ENCODE data around the gene STRAP.
"Not testable (repeated sequence)": the region's sequence is repeated elsewhere in the genome, so short reads cannot be mapped to it uniquely, and the experiment has no call there.

Gene STRAP

GRCh38 chr12:15868186-15868585, 14.0 kb upstream of the STRAP start:
- DNase-seq (ENCODE audit: low spot score): no peak

- DNase-seq (ENCODE audit: low spot score): no peak
These were observed 8.6 kb upstream of the STRAP start for GRCh38 chr12:15873556-15873955.

- DNase-seq (ENCODE audit: low spot score): not testable (repeated sequence)
These were observed 7.5 kb upstream of the STRAP start for GRCh38 chr12:15874556-15875145.

GRCh38 chr12:15875863-15876262, 6.3 kb upstream of the STRAP start:
- no peak for DNase-seq (ENCODE audit: low spot score)

GRCh38 chr12:15879413-15879812, 2.8 kb upstream of the STRAP start:
- no peak for DNase-seq (ENCODE audit: low spot score)

GRCh38 chr12:15880721-15881120, 1.5 kb upstream of the STRAP start:
- no peak for DNase-seq (ENCODE audit: low spot score)

- DNase-seq (ENCODE audit: low spot score): no peak
These were observed 1.3 kb downstream of the STRAP start for GRCh38 chr12:15883536-15883935.

- DNase-seq (ENCODE audit: low spot score): no peak
These were observed 4.3 kb downstream of the STRAP start for GRCh38 chr12:15886372-15887042.

GRCh38 chr12:15887043-15887817, 5.0 kb downstream of the STRAP start:
- DNase-seq (ENCODE audit: low spot score): no peak

GRCh38 chr12:15892645-15893259, 10.6 kb downstream of the STRAP start:
- DNase-seq (ENCODE audit: low spot score): no peak

GRCh38 chr12:15893260-15893659, 11.1 kb downstream of the STRAP start:
- no peak for DNase-seq (ENCODE audit: low spot score)

- DNase-seq (ENCODE audit: low spot score): no peak
These were observed 14.7 kb downstream of the STRAP start for GRCh38 chr12:15896867-15897266.

GRCh38 chr12:15897433-15897832, 15.2 kb downstream of the STRAP start:
- no peak for DNase-seq (ENCODE audit: low spot score)

GRCh38 chr12:15899282-15899870, 17.2 kb downstream of the STRAP start:
- peak; percentile 63 for DNase-seq (ENCODE audit: low spot score)

- no peak for DNase-seq (ENCODE audit: low spot score)
These were observed 22.3 kb downstream of the STRAP start for GRCh38 chr12:15904378-15904920.

- DNase-seq (ENCODE audit: low spot score): no peak
These were observed 28.3 kb downstream of the STRAP start for GRCh38 chr12:15910468-15910863.

- peak; percentile 70 for DNase-seq (ENCODE audit: low spot score)
These were observed 28.9 kb downstream of the STRAP start, which contains the start of gene DERA for GRCh38 chr12:15910864-15911721. Gene DERA, plus strand, starts transcription at chr12:15911332. Its CDS starts 52 bp downstream, at chr12:15911384.

- not testable (repeated sequence) for DNase-seq (ENCODE audit: low spot score)
These were observed 29.7 kb downstream of the STRAP start for GRCh38 chr12:15911931-15912330.

GRCh38 chr12:15914131-15914530, 31.9 kb downstream of the STRAP start:
- DNase-seq (ENCODE audit: low spot score): not testable (repeated sequence)

GRCh38 chr12:15918066-15918465, 35.9 kb downstream of the STRAP start:
- no peak for DNase-seq (ENCODE audit: low spot score)

GRCh38 chr12:15919418-15919817, 37.2 kb downstream of the STRAP start:
- no peak for DNase-seq (ENCODE audit: low spot score)
